GM21367 (cell line): Measurements from ENCODE around the gene UBL4B.

ENCODE experiments used
- ATAC-seq: cut with Tn5 transposase; IDR thresholded peaks from one replicate; pipeline ENCODE4 v1.9.1; 2021; ENCODE audit not compliant: unreplicated experiment

Gene UBL4B

DNA sequence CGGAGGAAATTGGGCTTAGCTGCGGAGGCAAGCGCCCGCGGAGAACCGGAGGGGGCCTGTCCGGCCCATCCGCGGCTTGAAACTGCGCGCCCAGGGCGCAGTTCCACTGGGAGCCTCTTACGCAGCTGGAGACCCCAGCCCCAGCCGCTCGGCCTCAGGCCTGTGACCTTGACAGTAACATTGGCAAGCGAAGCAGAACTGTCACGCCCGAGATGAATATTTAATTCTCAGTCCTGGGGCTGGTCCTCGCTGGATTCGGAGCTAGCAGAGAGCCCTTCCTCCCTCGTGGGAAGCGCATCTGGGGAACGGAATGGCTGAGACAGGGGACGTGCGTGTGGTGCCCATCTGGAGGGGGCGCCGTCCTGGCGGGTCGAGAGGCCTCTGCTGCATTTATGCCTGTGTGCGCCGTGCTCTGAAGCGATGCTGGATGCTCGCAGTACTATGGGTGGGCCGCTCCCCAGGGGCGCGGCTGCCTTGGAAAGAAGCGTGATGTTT is 39.0 kb downstream of the UBL4B start:
- no peak for ATAC-seq

DNA sequence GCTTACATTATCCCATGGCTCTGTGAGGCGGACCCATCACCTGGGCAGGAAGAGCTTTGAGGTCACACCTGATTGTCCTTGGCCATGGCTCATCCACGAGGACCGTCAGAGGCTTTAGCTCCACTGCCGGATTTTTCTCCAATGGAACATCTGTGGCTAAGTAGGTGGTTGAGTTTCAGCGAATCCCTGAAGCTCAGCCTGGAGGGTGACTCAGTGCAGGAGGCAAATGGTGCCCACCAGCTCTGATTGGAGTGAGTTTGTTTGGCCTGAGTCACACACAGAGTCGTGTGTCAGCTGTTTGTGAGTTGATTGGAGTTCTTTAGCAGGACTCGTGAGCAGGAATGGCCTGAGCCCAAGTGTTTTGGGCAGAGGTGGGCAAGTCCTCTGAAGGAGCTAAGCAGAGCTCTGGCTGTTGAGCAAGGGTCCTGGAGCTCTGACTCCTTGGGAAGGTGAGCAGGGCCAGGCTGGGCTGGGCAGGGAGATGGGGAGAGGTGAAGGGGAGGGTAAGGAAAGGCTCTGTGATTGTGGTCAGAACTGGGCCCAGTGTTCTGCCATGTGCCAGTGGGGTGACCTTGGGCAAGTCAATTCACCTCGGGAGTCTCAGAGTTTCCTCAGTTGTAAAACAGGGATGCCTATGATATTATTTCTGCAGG is 40.0 kb downstream of the UBL4B start:
- ATAC-seq = no peak

DNA sequence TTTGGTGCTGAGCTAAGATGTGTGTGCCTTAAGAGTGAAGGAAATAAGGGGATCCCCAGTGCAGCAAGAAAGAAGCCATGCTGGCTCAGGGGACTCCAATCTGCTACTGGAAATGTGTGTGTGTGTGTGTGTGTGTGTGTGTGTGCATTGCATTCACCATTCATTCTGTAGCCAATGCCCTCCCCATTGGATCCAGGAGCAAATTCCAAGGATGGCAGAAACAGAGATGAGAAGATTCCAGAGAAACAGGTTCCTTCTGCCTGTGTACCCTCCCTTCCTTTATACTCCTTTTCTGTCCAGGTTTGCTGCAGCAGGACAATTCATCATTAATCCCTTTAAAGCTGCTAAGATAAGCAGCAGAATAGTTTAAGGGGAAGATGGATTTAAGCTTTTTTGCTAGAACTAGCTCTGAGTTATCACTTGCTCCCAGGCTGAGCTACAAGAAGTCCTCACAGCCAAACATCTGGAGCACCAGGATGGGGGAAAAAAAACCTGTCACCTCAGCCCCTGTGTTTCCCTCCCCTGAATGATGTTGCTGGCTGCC is 41.2 kb downstream of the UBL4B start:
- ATAC-seq = no peak

DNA sequence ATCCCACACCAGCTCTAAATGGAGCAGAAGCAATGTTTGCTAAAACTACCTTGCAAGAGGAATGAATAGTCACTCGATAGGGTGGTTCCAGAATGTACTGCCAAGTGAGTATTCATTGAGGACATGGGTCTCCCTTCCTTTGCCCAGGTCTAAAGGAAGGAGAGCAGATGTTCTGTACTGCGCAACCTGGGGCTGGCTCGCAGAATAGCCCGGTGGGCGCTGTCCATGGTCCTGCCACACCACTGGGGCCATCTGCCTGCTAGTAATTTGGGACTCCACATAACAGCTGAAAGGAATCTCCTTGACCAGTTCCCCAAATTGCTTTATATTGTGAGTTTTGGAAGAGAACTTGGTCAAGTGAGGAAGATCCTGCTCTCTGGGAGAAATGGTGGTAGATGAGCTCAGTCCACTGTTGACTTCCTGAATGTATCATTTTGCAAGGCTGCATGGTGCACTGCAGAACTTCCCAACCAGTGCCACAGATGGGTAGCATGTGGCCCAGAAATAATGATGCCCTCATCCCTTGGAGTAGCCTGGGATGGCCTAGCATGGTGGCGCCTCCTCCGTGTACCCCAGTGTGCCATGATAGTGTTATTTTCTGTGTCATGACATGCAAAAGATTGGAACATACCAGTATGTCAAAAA is 43.8 kb downstream of the UBL4B start:
- ATAC-seq = no peak

DNA sequence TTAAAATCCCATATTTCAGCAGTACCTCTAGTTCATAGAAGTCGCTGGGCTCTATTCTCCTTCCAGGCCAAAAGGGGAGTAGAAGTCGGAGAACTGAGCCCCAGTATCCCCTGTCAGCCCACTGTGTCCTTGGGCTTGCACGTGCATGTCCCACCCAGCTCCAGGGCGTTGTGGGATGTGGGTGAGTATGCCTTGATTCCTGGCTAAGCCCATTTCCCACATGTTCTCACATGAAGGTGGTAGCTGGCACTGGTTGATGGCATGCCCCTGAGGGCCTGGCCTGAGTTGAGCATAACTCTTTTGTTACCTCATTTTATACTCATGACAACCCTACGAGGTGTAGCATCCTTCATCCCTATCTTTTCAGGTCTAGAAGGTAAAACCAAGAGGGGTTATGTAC is 46.0 kb downstream of the UBL4B start:
- ATAC-seq = no peak

DNA sequence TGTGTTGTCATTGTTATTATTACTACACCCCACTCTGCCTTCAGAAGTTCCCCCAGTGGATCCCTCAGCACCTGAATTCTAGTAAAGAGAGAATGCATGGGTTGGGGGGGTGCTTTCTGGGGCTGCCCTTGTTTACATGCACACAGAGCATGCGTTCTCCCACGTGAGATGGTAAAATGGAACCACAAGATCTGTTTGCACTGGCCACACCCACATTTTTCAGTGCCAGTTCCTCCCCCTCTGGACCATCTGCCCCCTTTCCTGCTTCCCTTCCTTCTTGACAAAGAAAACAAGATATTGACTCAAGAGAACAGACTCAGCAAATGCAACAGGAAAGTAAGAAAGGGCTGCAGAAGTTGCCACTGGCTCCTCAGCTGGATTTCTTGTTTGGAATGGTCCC is 46.9 kb downstream of the UBL4B start:
- ATAC-seq = no peak

DNA sequence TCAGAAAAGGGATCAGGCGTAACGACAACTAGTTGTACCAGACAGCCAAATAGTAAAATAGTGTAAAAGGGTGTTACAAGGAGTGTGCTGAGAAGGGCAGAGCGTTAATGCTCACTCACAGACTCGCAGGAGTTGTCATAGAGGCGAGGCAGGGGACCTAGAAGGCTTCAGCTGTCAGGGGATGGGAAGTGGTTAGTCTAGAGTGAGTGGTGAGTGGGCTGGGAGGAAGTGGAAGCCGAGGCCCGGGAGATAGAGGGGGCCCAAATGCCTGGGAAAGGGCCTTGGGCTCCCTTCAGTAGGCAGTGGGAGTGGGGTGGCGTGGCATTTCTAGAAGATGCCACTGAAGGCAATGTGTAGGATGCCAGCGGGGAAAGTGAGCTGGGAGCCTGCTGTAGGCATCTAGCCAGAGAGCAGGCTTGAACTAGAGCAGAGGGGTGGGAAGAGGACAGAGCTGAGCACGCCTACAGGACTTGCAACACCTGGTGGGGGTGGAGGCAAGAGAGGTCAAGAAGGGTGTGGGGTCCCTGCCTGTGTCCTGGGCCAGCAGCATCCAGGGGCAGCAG is 48.4 kb downstream of the UBL4B start:
- no peak for ATAC-seq

DNA sequence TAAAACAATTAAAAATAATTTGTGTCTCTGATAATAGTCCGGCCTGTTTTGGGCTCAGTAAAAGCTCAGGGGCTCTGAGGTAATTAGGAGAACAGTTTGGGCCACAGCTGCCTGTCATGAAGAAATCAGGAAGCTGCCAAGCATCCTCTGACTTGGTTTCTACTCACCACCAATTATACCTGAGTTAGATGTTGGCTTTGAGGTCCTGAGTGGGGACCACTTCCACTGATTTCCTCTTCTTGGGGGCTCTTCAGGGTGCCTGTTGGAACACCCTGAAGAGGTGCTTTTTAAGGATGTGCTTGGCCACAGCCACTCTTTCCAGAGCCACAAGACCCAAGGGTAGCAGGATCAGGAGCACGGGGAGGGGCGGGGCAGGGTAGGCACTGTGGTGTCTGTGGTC is 48.9 kb downstream of the UBL4B start:
- ATAC-seq = no peak

DNA sequence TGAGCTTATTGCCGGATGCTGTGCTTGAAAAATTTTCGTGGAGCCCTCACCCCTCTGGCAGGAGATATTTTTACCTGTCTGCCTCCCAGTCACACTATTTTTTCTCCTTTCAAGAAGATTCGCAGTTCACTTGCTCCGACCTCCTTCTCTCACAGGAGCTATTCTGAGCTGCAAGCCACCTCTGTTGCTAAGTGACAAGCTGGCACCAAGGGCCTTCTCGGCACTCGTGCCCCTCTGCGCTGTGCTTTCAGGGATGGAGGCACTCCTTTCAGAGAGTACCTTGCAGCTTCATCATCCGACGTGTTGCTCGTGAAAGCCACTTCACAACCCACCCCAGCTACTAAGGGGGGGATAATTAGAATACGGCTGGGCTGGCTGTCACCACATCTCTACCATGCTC is 49.6 kb downstream of the UBL4B start:
- ATAC-seq = no peak
